ENCODE measurements around the gene SPACA5. TPM values are rescaled to one million over a fixed set of nuclear protein-coding genes. Genes with fewer than 3 reads are reported as not detected.

Gene SPACA5
- total and polyA plus RNA-seq, 2 donors (not counting 3 experiments of a cell fraction or from before 2014, with no cell fraction given) = not detected

GRCh38 chrX:48021026-48021900 lies 14.5 kb downstream of the SPACA5 start:
- H3K9me1 ChIP-seq (replicated peaks; ENCODE audit: control insufficient read depth, extremely low read depth, insufficient read depth, low read length) = no peaks in the 10 kb centered on the region
- intact Hi-C loops (cut with micrococcal nuclease) (loop anchor here (1.0 kb wide), 2 partner anchors 167 to 185 kb away; partner anchors contain the start of gene ZNF81), dilution Hi-C loops (cut with MboI; ENCODE audit: extremely low pct_ligation_motif_present, low sequenced_read_pairs) (no loop called here)
- H3K36me3 ChIP-seq (ENCODE audit: control insufficient read depth in 2 of 2, extremely low read depth in 1 of 2, insufficient read depth in 2 of 2, low read length in 2 of 2) = no peaks in the 10 kb centered on the region
- H3K27ac ChIP-seq (ENCODE audit: insufficient read depth, low read depth, low read length) = peak overlapping the region; percentile 98
- ChIA-PET POLR2A (no interaction called here), CTCF (interaction anchor here (1.3 kb wide), 1 partner anchor 62 kb away, joined by 3 read pairs; no protein-coding TSS in a partner anchor)
- H3K9ac ChIP-seq (replicated peaks; ENCODE audit: extremely low read depth, insufficient read depth, low read length) = peak overlapping the region; percentile 99
- H3K4me3 ChIP-seq (replicated peaks in 1 of 3; ENCODE audit: insufficient read depth in 1 of 3, low read depth in 1 of 3, low read length in 3 of 3) = peak overlapping the region; percentile 56 to 90 (median 61)
- peaks cover 4% of the 10 kb centered on the region for H3K4me1 ChIP-seq (ENCODE audit: control insufficient read depth, extremely low read depth, insufficient read depth, low read length)
- H3K79me2 ChIP-seq (ENCODE audit: control insufficient read depth, insufficient read depth, low read length) = no peaks in the 10 kb centered on the region
- H3K9me3 ChIP-seq (replicated peaks; ENCODE audit: control insufficient read depth, insufficient read depth, low read length) = no peaks in the 10 kb centered on the region
- FAIRE-seq = no peak
- peak; percentile 84 for DNase-seq (ENCODE audit: low read depth, low spot score)
- BruUV-seq (replicated peaks) = no TSS peak
- H3K4me2 ChIP-seq (ENCODE audit: insufficient read depth, low read length) = peak overlapping the region; percentile 90
- no peaks in the 10 kb centered on the region for H3K27me3 ChIP-seq (ENCODE audit: control insufficient read depth in 2 of 2, insufficient read depth in 2 of 2, low read length in 2 of 2)
- no peaks in the 10 kb centered on the region for H4K20me1 ChIP-seq (replicated peaks; ENCODE audit: control insufficient read depth, extremely low read depth, insufficient read depth, low read length)
- TF ChIP-seq POLR2A (IDR thresholded peaks at IDR 0.05; ENCODE audit: low read depth, low read length) = no peak
- no peak for TF ChIP-seq CTCF (IDR thresholded peaks at IDR 0.05; ENCODE audit: extremely low read depth in 1 of 2, insufficient read depth in 1 of 2, low read depth in 1 of 2, low read length in 2 of 2)
- TF ChIP-seq MYC (IDR thresholded peaks at IDR 0.05; ENCODE audit: low read depth, low read length) = no peak
- TF ChIP-seq MAX (IDR thresholded peaks at IDR 0.05; ENCODE audit: insufficient read depth, insufficient read length) = no peak
- TF ChIP-seq JUN (IDR thresholded peaks at IDR 0.05; ENCODE audit: borderline replicate concordance, insufficient read depth, insufficient read length, low read depth) = no peak
- no peak for TF ChIP-seq GATA2 (IDR thresholded peaks at IDR 0.05; ENCODE audit: insufficient read depth, insufficient read length, low read depth, low read length)
- no peak for TF ChIP-seq FOS (IDR thresholded peaks at IDR 0.05; ENCODE audit: borderline replicate concordance, insufficient read depth, low read length)
- TF ChIP-seq EZH2 (IDR thresholded peaks at IDR 0.05; ENCODE audit: borderline replicate concordance, low read depth, low read length, severe bottlenecking) = no peak
- TF ChIP-seq POLR2AphosphoS5 (IDR thresholded peaks at IDR 0.05; ENCODE audit: insufficient read depth, low read depth, low read length) = no peak
- peak overlapping the region; percentile 97 for H2AFZ ChIP-seq (ENCODE audit: low read depth, low read length)
